NCI-H2171 (cell line): ENCODE data around the gene SNN.

Experiments used
- DNase-seq: peaks from one replicate; lab custom pipeline; 2025; lab: John Stamatoyannopoulos, UW

The SNN gene

GRCh38 chr16:11635113-11635652, 33.1 kb upstream of the SNN start:
- DNase-seq = no peak

- no peak for DNase-seq
Observed at GRCh38 chr16:11635679-11636171, 32.5 kb upstream of the SNN start.

DNA sequence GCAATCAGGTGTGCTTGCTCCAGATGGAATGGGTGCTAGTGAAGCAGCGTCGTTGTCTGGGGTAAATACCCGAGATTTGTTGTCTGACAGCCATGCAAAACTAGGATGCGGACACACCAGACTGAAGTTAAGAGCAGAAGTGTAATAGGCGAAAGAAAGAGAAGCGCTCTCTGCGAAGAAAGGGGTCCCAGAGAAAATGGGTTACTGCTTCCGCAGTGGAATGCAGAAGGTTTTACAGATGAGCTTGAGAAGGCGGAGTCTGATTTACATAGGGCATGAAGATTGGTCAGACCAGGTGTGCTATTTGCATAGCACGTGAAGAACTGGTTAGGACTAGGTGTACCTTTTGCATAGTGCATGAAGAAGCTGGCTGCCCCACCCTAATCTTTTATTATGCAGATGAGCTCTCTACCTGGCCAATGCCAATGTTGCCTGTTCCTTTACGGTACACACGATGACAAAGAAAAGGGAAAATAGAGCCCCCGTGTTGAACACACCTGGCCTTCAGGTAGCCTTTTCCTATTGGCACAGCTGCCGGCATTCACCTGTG, 32.0 kb upstream of the SNN start:
- DNase-seq = peak; percentile 82

DNA sequence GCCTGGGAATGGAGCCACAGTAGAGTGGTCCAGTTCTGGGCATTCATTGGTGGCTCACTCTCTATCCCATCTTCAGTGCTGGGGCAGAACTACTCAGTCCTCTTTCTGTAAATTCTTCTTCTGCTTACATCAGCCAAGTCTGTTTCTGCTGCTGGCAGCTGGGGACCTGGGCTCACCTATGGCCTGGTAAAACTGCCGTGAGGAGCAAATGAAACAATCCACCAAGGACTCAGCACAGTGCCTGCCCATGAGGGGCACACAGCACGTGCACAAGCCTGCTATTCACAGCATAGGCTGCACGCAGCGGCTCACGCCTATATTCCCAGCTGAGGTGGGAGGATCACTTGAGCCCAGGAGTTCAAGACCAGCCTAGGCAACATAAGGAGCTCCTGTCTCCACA, 30.9 kb upstream of the SNN start:
- DNase-seq = no peak

DNA sequence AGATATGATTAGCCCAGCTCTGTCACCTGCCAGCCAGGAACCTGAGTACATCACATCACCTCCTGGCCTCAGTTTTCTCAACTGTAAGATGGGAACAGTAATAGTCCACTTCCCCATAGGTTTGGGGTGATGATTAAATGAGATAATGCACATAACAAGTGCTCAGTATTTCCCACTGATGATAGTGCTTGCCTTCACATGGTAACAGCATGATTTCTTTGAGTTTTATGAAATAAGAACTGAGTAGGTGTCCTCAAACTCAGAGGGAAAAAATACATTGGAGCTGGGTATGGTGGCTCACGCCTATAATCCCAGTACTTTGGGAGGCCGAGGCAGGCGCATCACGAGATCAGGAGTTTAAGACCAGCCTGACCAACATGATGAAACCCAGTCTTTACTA, 30.1 kb upstream of the SNN start:
- no peak for DNase-seq

- DNase-seq = no peak
Observed at GRCh38 chr16:11639008-11639562, 29.2 kb upstream of the SNN start.

- peak; percentile 90 for DNase-seq
Observed at GRCh38 chr16:11639925-11640899, 28.0 kb upstream of the SNN start.

GRCh38 chr16:11640987-11641817, 27.1 kb upstream of the SNN start:
- peak; percentile 22 for DNase-seq

DNA sequence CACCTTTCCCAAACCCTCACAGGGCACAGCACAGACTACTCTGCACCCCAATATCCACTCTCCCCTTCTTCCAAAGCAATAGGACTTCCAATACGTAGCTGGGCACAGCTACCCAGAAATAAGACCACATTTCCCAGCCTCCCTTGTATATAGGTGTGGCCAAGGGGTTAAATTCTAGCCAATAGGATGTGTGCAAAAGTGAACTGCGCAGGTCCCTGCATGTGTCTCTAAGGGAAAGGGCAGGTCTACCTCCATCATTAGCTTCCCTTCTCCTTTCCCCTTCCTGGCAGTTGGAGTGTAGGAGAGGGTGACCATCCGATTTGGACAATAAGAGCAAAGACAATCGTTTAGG, 25.5 kb upstream of the SNN start:
- no peak for DNase-seq

- no peak for DNase-seq
Observed at GRCh38 chr16:11649276-11649675, 19.0 kb upstream of the SNN start.

DNA sequence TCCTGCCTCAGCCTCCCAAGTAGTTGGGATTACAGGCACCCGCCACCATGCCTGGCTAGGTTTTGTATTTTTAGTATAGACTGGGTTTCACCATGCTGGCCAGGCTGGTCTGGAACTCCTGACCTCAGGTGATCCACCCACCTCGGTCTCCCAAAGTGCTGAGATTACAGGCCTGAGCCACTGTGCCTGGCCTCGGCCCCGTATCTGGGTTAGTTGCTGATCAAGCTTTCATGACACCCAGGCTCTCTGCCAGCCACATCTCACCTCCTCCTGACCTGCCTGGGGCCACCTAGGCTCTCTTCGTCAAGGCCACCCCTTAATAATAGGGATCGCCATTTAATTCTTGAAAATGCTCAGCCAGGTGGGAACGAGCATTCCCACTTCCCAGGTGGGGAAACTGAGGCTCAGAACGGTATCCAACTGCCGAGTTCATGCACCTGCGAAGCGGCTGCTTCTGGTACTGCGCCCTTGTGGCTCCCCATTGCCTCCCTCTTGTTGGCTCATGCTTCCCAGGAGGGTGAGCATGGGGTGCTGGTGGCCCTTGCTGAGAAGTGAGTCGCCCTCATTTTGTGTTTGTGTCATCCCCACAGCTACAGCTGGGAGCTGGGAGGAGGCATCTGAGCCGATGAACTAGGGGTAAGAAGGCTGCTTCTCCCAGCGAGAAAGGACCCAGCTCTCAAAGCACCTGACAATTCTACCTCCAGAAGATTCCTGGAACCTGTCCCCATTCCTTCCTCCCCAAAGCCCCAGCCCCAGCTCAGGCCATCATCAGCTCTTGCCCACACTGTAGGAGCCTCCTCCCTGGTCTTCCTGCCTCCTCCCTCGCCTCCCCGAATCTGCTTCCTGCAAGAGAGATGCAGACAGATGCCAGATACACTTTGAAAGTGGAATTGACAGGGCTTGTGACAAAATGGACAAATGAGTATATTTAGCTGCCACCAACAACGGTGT, 17.3 kb upstream of the SNN start:
- DNase-seq = no peak

DNA sequence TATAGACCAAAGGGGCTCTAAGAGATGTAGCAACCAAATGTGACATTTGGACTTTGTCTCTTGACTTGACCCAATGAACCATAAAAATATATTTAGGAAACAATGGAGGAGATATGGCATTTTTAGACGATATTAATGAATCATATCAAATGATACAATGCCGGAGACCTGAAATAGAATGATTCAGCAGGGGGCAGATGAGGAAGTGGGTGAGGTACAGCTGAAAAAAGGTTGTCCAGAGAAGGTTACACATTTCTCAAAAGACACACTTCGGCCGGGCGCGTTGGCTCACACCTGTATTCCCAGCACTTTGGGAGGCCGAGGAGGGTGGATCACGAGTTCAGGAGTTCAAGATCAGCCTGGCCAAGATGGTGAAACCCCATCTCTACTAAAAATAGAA, 16.5 kb upstream of the SNN start:
- DNase-seq = no peak

DNA sequence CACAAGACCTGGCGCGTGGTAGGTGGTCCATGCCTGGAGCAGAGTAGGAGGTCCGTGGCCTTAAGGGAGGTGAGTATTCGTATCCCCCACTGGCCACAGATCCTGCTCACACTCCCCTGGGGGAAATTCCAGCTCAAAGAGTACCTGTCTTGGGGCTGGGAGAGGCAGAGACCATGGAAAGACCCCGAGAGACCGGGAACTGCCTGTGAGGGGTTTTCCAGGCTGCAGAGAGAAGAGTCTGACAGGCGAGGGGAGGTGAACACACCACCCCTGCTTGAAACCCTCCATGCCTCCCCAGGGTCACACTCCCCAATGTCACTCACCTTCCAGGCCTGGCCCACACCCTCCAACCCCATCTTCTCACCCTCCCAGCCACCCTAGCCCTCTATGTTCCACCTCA, 12.6 kb upstream of the SNN start:
- no peak for DNase-seq

DNA sequence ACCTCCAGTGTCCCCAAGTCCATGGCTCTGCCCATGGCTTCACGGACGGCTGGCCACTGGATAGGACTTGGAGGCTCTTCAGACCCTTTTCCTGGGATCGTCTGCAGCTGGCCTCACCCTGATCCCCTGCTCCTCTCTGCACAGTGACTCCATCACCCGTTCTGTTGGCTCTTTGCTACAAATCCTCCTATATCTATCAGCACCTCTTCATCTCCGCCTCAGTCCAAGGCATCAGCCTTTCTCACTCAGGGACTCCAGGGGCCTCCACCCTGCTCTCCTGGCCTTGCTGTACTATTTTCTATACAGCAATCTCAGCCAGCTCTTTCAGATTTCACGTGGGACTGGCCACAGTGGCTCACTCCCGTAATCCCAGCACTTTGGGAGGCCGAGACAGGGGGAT, 10.7 kb upstream of the SNN start:
- DNase-seq = no peak

DNA sequence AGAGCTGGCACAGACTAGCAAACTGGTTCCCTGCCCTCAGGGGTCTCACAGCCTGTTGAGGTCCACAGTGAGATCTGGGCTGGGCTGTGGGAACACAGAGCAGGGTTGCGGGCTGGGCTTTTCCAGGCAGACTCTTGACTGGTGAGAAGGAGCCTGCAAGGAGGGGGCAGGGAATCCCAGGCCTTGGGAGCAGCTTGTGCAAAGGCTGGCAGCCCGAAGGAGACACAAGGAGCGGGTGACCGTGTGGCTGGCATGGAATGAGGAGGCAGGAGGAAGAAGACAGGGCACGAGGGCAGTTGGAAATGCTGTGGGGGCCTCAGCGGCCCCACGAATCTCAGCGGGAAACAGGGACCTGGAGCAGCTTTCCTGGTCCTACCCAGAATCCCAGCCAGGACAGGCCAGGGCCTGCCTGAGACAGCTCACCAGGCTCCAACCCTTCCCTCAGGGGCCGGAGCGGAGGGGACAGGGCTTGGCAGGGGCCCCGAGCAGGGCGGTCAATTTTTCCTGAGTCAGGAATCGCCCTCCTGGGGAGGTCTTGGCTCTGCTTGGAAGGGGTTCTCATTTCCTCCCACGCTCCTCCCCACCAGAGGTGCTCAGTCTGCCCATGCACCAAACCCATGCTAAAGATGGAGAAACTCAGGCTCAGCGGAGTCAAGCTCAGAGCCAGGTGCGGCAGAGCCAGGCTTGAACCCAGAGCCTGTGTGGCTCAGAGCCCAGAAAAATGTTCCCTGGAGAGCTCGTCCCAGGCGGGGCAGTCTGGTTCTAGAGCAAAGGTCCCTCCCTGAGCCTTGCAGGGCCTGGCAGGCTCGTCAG, 9.2 kb upstream of the SNN start:
- no peak for DNase-seq

- no peak for DNase-seq
Observed at GRCh38 chr16:11660565-11660964, 7.7 kb upstream of the SNN start.

DNA sequence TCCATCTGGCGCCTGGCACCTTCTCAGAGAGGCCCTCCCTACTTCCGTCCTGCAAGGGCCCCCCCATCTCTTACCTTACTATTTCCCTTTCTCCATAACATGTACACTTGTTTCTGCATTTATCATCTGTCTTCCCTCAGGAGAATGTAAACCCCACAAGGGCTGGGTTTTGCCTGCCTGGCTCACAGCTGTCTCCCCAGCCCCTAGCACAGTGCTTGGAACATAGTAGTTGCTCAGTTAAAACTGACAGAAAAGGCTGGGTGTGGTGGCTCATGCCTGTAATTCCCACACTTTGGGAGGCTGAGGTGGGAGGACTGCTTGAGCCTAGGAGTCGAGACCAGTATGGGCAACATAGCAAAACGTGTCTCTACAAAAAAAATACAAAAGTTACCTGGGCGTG, 5.7 kb upstream of the SNN start:
- DNase-seq = no peak

DNA sequence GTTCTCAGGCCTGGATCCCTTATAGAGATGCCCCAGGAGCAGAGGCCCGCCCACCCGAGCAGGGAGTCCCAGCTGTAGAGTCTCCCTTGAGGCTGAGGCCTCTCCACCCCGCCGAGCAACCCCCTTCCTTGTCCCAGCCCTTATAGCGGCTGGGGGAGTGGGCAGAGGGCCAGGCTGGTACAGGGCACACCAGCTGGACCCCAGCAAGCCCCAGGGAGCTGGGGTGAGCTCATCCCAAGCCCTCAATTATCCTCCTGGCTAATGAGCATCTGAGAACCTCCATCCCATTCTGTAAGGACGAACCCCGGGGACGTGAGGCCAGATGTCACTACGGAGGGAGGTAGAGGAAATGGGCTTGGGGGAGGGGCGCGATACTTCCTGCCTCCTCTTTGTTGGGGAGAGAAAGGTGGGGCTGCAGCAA, 3.2 kb upstream of the SNN start:
- peak; percentile 87 for DNase-seq

GRCh38 chr16:11666103-11667055, 1.9 kb upstream of the SNN start:
- peak; percentile 24 for DNase-seq
